HEK293 (cell line): Measurements from ENCODE around the gene CDHR5.

Source experiments
- CTCF ChIA-PET: fragments of 350-600 bp; formaldehyde crosslinking; extraction: SDS; loops from one replicate; lab custom pipeline; 2021; ENCODE audit warnings: antibody characterized with exemption; lab: Yijun Ruan, JAX
- POLR2A ChIA-PET: fragments of 300-600 bp; formaldehyde crosslinking; extraction: SDS; loops from one replicate; lab custom pipeline; 2020; ENCODE audit warnings: antibody characterized with exemption, inconsistent platforms; lab: Yijun Ruan, JAX
- H3K27ac ChIP-seq: fragments of 200-500 bp; sonication (Bioruptor generic); 2 replicates; pipeline ENCODE4 v1.5.1; 2014; ENCODE audit warnings: low read depth, low read length, control low read depth, inconsistent platforms; ENCODE audit errors: extremely low read depth
- H3K36me3 ChIP-seq, 2 experiments: fragments of 200-500 bp in 1 of 2; sonication (Bioruptor generic) in 1 of 2; 1 replicate in 1 of 2; 2 replicates in 1 of 2; pipeline ENCODE4 v1.5.1; 2014 to 2017; ENCODE audit warnings: inconsistent platforms in 2 of 2, low read length in 2 of 2; ENCODE audit not compliant: control insufficient read depth in 2 of 2, insufficient read depth in 1 of 2
- H3K4me1 ChIP-seq: fragments of 200-500 bp; sonication (Bioruptor generic); 2 replicates; pipeline ENCODE4 v1.5.1; 2014; ENCODE audit warnings: mild to moderate bottlenecking, low read length, inconsistent platforms; ENCODE audit not compliant: control insufficient read depth, insufficient read depth
- H3K4me3 ChIP-seq: 2 replicates; pipeline ENCODE4 v1.5.1; 2011; ENCODE audit warnings: low read depth, mild to moderate bottlenecking, control low read depth, low read length, moderate library complexity
- H3K9me3 ChIP-seq: fragments of 200-500 bp; sonication (Bioruptor generic); 2 replicates; pipeline ENCODE4 v1.5.1; 2014; ENCODE audit warnings: low read depth, low read length, inconsistent platforms; ENCODE audit not compliant: control insufficient read depth, insufficient read depth
- BCL6B ChIP-seq: fragments of 450-650 bp; formaldehyde crosslinking; IDR thresholded peaks from 2 replicates; pipeline ENCODE4 v1.5.1; 2017; ENCODE audit warnings: missing biosample characterization, missing genetic modification characterization
- GLIS1 ChIP-seq: fragments of 450-650 bp; formaldehyde crosslinking; IDR thresholded peaks from 2 replicates; pipeline ENCODE4 v1.5.1; 2016; ENCODE audit warnings: missing biosample characterization, missing genetic modification characterization
- KLF1 ChIP-seq: fragments of 450-650 bp; formaldehyde crosslinking; IDR thresholded peaks from 2 replicates; pipeline ENCODE4 v1.5.1; 2016; ENCODE audit warnings: missing biosample characterization, missing genetic modification characterization
- PATZ1 ChIP-seq: fragments of 450-650 bp; formaldehyde crosslinking; IDR thresholded peaks from 2 replicates; pipeline ENCODE4 v1.5.1; 2016; ENCODE audit warnings: missing biosample characterization, missing genetic modification characterization
- SCRT1 ChIP-seq: fragments of 450-650 bp; formaldehyde crosslinking; IDR thresholded peaks from 2 replicates; pipeline ENCODE4 v1.5.1; 2016; ENCODE audit warnings: missing biosample characterization, missing genetic modification characterization, borderline replicate concordance
- SP2 ChIP-seq: fragments of 450-650 bp; formaldehyde crosslinking; IDR thresholded peaks from 2 replicates; pipeline ENCODE4 v1.5.1; 2016; ENCODE audit warnings: missing biosample characterization, missing genetic modification characterization
- SP7 ChIP-seq: fragments of 450-650 bp; formaldehyde crosslinking; IDR thresholded peaks from 2 replicates; pipeline ENCODE4 v1.5.1; 2016; ENCODE audit warnings: missing biosample characterization, missing genetic modification characterization
- TSHZ1 ChIP-seq: fragments of 450-650 bp; formaldehyde crosslinking; IDR thresholded peaks from 2 replicates; pipeline ENCODE4 v1.5.1; 2016; ENCODE audit warnings: missing biosample characterization, missing genetic modification characterization, borderline replicate concordance
- ZEB2 ChIP-seq: fragments of 450-650 bp; formaldehyde crosslinking; IDR thresholded peaks from 2 replicates; pipeline ENCODE4 v1.5.1; 2016; ENCODE audit warnings: missing biosample characterization, missing genetic modification characterization
- ZFHX2 ChIP-seq: fragments of 450-650 bp; formaldehyde crosslinking; conservative IDR thresholded peaks from 2 replicates; pipeline ENCODE4 v1.5.1; 2016; ENCODE audit warnings: missing biosample characterization, missing genetic modification characterization
- ZFP69B ChIP-seq: fragments of 450-650 bp; formaldehyde crosslinking; IDR thresholded peaks from 2 replicates; pipeline ENCODE4 v1.5.1; 2016; ENCODE audit warnings: missing biosample characterization, missing genetic modification characterization
- ZNF169 ChIP-seq: fragments of 450-650 bp; formaldehyde crosslinking; IDR thresholded peaks from 2 replicates; pipeline ENCODE4 v1.5.1; 2016; ENCODE audit warnings: missing biosample characterization, missing genetic modification characterization
- ZNF202 ChIP-seq: fragments of 450-650 bp; formaldehyde crosslinking; IDR thresholded peaks from 2 replicates; pipeline ENCODE4 v1.5.1; 2016; ENCODE audit warnings: missing biosample characterization, missing genetic modification characterization, borderline replicate concordance
- ZNF211 ChIP-seq: fragments of 450-650 bp; formaldehyde crosslinking; IDR thresholded peaks from 2 replicates; pipeline ENCODE4 v1.5.1; 2016; ENCODE audit warnings: low read depth, missing biosample characterization, missing genetic modification characterization
- ZNF214 ChIP-seq: fragments of 450-650 bp; formaldehyde crosslinking; IDR thresholded peaks from 2 replicates; pipeline ENCODE4 v1.5.1; 2017; ENCODE audit warnings: missing biosample characterization, mild to moderate bottlenecking, missing genetic modification characterization, borderline replicate concordance
- ZNF341 ChIP-seq: fragments of 450-650 bp; formaldehyde crosslinking; IDR thresholded peaks from 2 replicates; pipeline ENCODE4; 2016; ENCODE audit warnings: low read depth, missing biosample characterization, missing genetic modification characterization
- ZNF529 ChIP-seq: fragments of 450-650 bp; formaldehyde crosslinking; IDR thresholded peaks from 2 replicates; pipeline ENCODE4 v1.5.1; 2017; ENCODE audit warnings: missing genetic modification characterization, missing biosample characterization; ENCODE audit not compliant: insufficient replicate concordance
- ZNF571 ChIP-seq: fragments of 450-650 bp; formaldehyde crosslinking; IDR thresholded peaks from 2 replicates; pipeline ENCODE4 v1.5.0; 2017; ENCODE audit warnings: missing biosample characterization, missing genetic modification characterization
- ZNF585B ChIP-seq: fragments of 450-650 bp; formaldehyde crosslinking; IDR thresholded peaks from 2 replicates; pipeline ENCODE4 v1.5.1; 2016; ENCODE audit warnings: missing biosample characterization, missing genetic modification characterization
- ZNF629 ChIP-seq: fragments of 450-650 bp; formaldehyde crosslinking; IDR thresholded peaks from 2 replicates; pipeline ENCODE4 v1.5.1; 2017; ENCODE audit warnings: missing biosample characterization, missing genetic modification characterization
- ZNF658 ChIP-seq: fragments of 450-650 bp; formaldehyde crosslinking; IDR thresholded peaks from 2 replicates; pipeline ENCODE4; 2016; ENCODE audit warnings: missing biosample characterization, missing genetic modification characterization
- ZNF791 ChIP-seq: fragments of 450-650 bp; formaldehyde crosslinking; IDR thresholded peaks from 2 replicates; pipeline ENCODE4 v1.5.1; 2016; ENCODE audit warnings: missing biosample characterization, missing genetic modification characterization
- ZSCAN16 ChIP-seq: fragments of 450-650 bp; formaldehyde crosslinking; IDR thresholded peaks from 2 replicates; pipeline ENCODE4 v1.5.1; 2016; ENCODE audit warnings: missing biosample characterization, missing genetic modification characterization
- TF ChIP-seq, protein P1 (sequence below): fragments of 450-650 bp; formaldehyde crosslinking; IDR thresholded peaks from 2 replicates; pipeline ENCODE4 v1.5.1; 2016; ENCODE audit warnings: missing biosample characterization, missing genetic modification characterization, borderline replicate concordance
- TF ChIP-seq, protein P2 (sequence below): fragments of 450-650 bp; formaldehyde crosslinking; IDR thresholded peaks from 2 replicates; pipeline ENCODE4 v1.5.1; 2016; ENCODE audit warnings: missing biosample characterization, missing genetic modification characterization, low read depth

The CDHR5 gene

GRCh38 chr11:625636-626268 is 997 bp upstream of the CDHR5 start:
- POLR2A ChIA-PET, result no interaction called here
- TF ChIP-seq SCRT1 (tag by site-specific recombination) (no peak), ZNF202 (no peak), ZNF211 (no peak), ZNF585B (tag by site-specific recombination) (no peak), ZNF169 (tag by site-specific recombination) (no peak), ZNF791 (tag by site-specific recombination) (no peak), ZFP69B (no peak), SP7 (tag by site-specific recombination) (no peak), TSHZ1 (no peak), ZFHX2 (tag by site-specific recombination) (no peak), ZNF341 (tag by site-specific recombination) (no peak), ZNF571 (tag by site-specific recombination) (no peak), BCL6B (tag by site-specific recombination) (no peak), ZNF658 (tag by site-specific recombination) (no peak), ZNF529 (tag by site-specific recombination) (no peak)
- TF ChIP-seq, protein P1, sequence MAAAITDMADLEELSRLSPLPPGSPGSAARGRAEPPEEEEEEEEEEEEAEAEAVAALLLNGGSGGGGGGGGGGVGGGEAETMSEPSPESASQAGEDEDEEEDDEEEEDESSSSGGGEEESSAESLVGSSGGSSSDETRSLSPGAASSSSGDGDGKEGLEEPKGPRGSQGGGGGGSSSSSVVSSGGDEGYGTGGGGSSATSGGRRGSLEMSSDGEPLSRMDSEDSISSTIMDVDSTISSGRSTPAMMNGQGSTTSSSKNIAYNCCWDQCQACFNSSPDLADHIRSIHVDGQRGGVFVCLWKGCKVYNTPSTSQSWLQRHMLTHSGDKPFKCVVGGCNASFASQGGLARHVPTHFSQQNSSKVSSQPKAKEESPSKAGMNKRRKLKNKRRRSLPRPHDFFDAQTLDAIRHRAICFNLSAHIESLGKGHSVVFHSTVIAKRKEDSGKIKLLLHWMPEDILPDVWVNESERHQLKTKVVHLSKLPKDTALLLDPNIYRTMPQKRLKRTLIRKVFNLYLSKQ (tag by site-specific recombination), result no peak
- Histone ChIP-seq H3K4me3 (no peak overlapping the region), H3K27ac (no peak overlapping the region), H3K4me1 (no peaks in the 10 kb centered on the region), H3K9me3 (no peaks in the 10 kb centered on the region), H3K36me3 (peaks cover 0 to 3% of the 10 kb centered on the region in 2 experiments; a peak in 2 of 3 replicates)
- CTCF ChIA-PET, result no interaction called here

DNA sequence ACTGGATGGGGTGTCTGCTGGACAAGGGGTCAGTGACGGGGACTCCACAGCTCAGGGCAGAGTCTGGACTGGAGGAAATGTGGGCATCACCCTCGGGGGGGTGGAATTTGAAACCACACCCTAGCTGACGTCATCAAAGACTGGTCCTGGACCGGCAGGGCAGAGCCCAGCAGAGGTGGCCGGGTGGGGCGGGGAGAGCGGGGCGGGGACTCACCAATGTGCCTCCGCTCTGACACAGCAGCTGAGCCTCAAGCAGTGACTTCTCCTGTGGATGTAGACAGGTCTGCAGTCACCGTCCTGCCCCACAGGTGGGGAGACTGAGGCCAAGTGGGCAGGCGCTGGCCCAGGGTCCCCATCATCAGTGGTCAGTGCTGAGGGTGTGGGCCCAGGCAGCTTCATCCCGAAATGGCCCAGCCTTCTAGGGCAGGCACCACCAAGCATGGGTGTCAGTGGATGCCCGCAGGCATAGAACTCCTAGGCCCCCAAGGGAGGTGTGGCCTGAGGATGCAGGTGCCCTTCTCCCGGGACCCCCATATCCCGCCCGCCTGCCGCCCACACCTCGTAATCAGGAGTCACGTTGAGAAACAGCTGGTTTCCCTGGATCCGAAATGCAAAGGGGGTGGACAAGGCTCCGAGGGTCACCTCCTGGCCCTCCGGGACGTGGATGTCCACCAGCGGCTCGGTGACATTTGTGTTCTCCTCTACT is 603 bp downstream of the CDHR5 start:
- Histone ChIP-seq H3K9me3 (no peaks in the 10 kb centered on the region), H3K36me3 (peaks cover 0 to 3% of the 10 kb centered on the region in 2 experiments; a peak in 1 of 3 replicates), H3K27ac (no peak overlapping the region), H3K4me1 (no peaks in the 10 kb centered on the region), H3K4me3 (no peak overlapping the region)
- POLR2A ChIA-PET, result no interaction called here
- CTCF ChIA-PET, result interaction anchor here (1.0 kb wide), 1 partner anchor 99 kb away, joined by 4 read pairs; no protein-coding TSS in a partner anchor
- TF ChIP-seq GLIS1 (tag by site-specific recombination) (peak; percentile 29; the same call in 1 of the 2 replicates), ZNF214 (tag by site-specific recombination) (no peak), ZSCAN16 (no peak), ZNF629 (0 out of 2 replicates have a peak, but pooled peaks have one; percentile 12), KLF1 (peak; percentile 81), SP2 (tag by site-specific recombination) (peak; percentile 6; the same call in 1 of the 2 replicates), PATZ1 (0 out of 2 replicates have a peak, but pooled peaks have one; percentile 30), ZEB2 (tag by site-specific recombination) (no peak)
- TF ChIP-seq, protein P2, sequence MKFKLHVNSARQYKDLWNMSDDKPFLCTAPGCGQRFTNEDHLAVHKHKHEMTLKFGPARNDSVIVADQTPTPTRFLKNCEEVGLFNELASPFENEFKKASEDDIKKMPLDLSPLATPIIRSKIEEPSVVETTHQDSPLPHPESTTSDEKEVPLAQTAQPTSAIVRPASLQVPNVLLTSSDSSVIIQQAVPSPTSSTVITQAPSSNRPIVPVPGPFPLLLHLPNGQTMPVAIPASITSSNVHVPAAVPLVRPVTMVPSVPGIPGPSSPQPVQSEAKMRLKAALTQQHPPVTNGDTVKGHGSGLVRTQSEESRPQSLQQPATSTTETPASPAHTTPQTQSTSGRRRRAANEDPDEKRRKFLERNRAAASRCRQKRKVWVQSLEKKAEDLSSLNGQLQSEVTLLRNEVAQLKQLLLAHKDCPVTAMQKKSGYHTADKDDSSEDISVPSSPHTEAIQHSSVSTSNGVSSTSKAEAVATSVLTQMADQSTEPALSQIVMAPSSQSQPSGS (tag by site-specific recombination), result peak; percentile 71
